ENCODE data around the gene SH3PXD2B.

DNA sequence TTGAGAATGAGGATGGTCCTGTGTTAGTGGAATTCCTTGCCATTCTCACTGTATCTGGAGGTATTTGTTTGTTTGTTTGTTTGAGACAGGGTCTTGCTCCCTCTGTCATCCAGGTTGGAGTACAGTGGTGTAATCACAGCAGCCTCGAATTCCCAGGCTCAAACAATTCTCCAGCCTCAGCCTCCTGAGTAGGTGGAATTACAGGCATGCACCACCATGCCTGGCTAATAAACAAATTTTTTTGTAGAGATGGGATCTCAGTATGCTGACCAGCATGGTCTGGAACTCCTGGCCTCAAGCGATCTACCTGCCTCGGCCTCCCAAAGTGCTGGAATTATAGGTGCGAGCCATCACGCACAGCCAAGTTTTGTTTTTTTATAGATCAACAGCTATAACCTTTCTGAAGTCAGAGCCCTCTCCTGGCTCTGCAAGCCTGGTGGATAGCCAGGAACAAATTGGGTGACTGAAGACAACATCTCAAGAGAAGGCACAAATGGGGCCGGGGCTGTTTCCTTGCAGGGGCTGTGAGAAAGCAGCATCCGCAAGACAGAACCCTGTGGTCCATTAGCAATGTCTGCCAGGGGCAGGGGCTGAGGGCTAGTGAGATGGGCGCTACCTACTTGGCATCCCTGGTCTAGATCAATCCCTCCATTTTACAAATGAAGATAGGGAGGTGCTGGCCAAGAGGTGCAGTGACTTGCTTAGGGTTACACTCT lies 18.8 kb downstream of the SH3PXD2B start:
- no peak for TF ChIP-seq EZH2 (IDR thresholded peaks at IDR 0.05; ENCODE audit: borderline replicate concordance, insufficient read depth, low read depth, low read length, poor library complexity, severe bottlenecking)
- TF ChIP-seq, protein P1, sequence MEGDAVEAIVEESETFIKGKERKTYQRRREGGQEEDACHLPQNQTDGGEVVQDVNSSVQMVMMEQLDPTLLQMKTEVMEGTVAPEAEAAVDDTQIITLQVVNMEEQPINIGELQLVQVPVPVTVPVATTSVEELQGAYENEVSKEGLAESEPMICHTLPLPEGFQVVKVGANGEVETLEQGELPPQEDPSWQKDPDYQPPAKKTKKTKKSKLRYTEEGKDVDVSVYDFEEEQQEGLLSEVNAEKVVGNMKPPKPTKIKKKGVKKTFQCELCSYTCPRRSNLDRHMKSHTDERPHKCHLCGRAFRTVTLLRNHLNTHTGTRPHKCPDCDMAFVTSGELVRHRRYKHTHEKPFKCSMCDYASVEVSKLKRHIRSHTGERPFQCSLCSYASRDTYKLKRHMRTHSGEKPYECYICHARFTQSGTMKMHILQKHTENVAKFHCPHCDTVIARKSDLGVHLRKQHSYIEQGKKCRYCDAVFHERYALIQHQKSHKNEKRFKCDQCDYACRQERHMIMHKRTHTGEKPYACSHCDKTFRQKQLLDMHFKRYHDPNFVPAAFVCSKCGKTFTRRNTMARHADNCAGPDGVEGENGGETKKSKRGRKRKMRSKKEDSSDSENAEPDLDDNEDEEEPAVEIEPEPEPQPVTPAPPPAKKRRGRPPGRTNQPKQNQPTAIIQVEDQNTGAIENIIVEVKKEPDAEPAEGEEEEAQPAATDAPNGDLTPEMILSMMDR (IDR thresholded peaks at IDR 0.05): no peak

All from B cell (primary cell).